ENCODE results near the gene SLC25A38.
"Not testable (repeated sequence)": the region's sequence is repeated elsewhere in the genome, so short reads cannot be mapped to it uniquely, and the experiment has no call there.

The SLC25A38 gene

GRCh38 chr3:39346785-39347585 lies 36.2 kb upstream of the SLC25A38 start:
- no peak overlapping the region for H2AFZ ChIP-seq
- TF ChIP-seq CTCF (IDR thresholded peaks at IDR 0.05), result no peak
- no peaks in the 10 kb centered on the region for H3K79me2 ChIP-seq
- no peaks in the 10 kb centered on the region for H3K27me3 ChIP-seq (ENCODE audit: control insufficient read depth, insufficient read depth, low read length)
- H3K9me3 ChIP-seq (ENCODE audit: control insufficient read depth, low read length), result no peaks in the 10 kb centered on the region
- no peaks in the 10 kb centered on the region for H3K4me1 ChIP-seq
- no peak overlapping the region for H3K4me3 ChIP-seq (ENCODE audit: low read depth, low read length)
- no peak overlapping the region for H3K27ac ChIP-seq
- no peak overlapping the region for H3K4me2 ChIP-seq (ENCODE audit: low read length)
- no peaks in the 10 kb centered on the region for H3K36me3 ChIP-seq (ENCODE audit: control insufficient read depth, insufficient read depth, low read length)
- H3K9ac ChIP-seq, result no peak overlapping the region

DNA sequence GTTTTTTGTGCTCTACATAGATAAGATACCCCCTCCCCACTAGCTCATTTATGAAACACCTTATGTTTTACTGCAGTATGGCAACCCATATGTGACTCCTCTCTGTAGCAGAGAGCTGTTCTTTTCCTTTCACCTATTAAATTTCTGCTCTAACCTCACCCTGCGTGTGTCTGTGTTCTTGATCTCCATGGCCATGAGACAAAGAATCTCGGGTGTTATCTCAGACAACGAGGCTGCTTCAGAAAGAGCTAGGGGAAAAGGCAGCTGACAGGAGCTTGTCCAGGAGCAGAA lies 35.6 kb upstream of the SLC25A38 start:
- Histone ChIP-seq H3K36me3 (ENCODE audit: control insufficient read depth, insufficient read depth, low read length) (no peaks in the 10 kb centered on the region), H3K27me3 (ENCODE audit: control insufficient read depth, insufficient read depth, low read length) (no peaks in the 10 kb centered on the region), H3K27ac (no peak overlapping the region), H2AFZ (no peak overlapping the region), H3K79me2 (no peaks in the 10 kb centered on the region), H3K4me1 (no peaks in the 10 kb centered on the region), H3K4me3 (ENCODE audit: low read depth, low read length) (no peak overlapping the region), H3K9me3 (ENCODE audit: control insufficient read depth, low read length) (no peaks in the 10 kb centered on the region), H3K9ac (no peak overlapping the region), H3K4me2 (ENCODE audit: low read length) (no peak overlapping the region)
- TF ChIP-seq CTCF (IDR thresholded peaks at IDR 0.05), result no peak

DNA sequence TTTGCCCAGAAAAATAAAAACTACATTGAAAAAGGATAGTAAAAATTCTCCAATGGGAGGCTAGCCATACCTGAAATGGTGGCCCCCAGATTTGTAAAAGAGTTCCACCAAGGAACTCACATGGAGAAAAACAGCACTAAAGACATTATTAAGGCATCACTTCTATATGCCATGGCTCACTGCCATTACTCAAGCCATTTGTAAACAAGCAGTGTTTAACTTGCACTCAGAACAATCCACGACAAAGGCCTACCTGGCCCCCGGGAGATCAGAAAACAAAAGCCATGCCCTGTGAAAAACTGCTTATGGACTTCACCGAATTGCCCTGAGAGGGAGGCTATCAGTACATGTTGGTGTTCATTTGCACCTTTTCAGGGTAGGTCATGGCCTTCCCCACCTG lies 34.1 kb upstream of the SLC25A38 start:
- H3K9ac ChIP-seq, result no peak overlapping the region
- H2AFZ ChIP-seq, result no peak overlapping the region
- no peak overlapping the region for H3K4me3 ChIP-seq (ENCODE audit: low read depth, low read length)
- no peak for TF ChIP-seq CTCF (IDR thresholded peaks at IDR 0.05)
- no peaks in the 10 kb centered on the region for H3K27me3 ChIP-seq (ENCODE audit: control insufficient read depth, insufficient read depth, low read length)
- no peak overlapping the region for H3K4me2 ChIP-seq (ENCODE audit: low read length)
- no peaks in the 10 kb centered on the region for H3K36me3 ChIP-seq (ENCODE audit: control insufficient read depth, insufficient read depth, low read length)
- H3K79me2 ChIP-seq, result no peaks in the 10 kb centered on the region
- H3K27ac ChIP-seq, result no peak overlapping the region
- H3K9me3 ChIP-seq (ENCODE audit: control insufficient read depth, low read length), result no peaks in the 10 kb centered on the region
- H3K4me1 ChIP-seq, result no peaks in the 10 kb centered on the region

GRCh38 chr3:39350714-39351113 lies 32.5 kb upstream of the SLC25A38 start:
- no peak overlapping the region for H3K4me2 ChIP-seq (ENCODE audit: low read length)
- TF ChIP-seq CTCF (IDR thresholded peaks at IDR 0.05), result no peak
- H3K36me3 ChIP-seq (ENCODE audit: control insufficient read depth, insufficient read depth, low read length), result no peaks in the 10 kb centered on the region
- no peaks in the 10 kb centered on the region for H3K9me3 ChIP-seq (ENCODE audit: control insufficient read depth, low read length)
- no peak overlapping the region for H3K9ac ChIP-seq
- H3K27ac ChIP-seq, result no peak overlapping the region
- no peak overlapping the region for H2AFZ ChIP-seq
- no peak overlapping the region for H3K4me3 ChIP-seq (ENCODE audit: low read depth, low read length)
- no peaks in the 10 kb centered on the region for H3K79me2 ChIP-seq
- H3K27me3 ChIP-seq (ENCODE audit: control insufficient read depth, insufficient read depth, low read length), result no peaks in the 10 kb centered on the region
- H3K4me1 ChIP-seq, result no peaks in the 10 kb centered on the region

DNA sequence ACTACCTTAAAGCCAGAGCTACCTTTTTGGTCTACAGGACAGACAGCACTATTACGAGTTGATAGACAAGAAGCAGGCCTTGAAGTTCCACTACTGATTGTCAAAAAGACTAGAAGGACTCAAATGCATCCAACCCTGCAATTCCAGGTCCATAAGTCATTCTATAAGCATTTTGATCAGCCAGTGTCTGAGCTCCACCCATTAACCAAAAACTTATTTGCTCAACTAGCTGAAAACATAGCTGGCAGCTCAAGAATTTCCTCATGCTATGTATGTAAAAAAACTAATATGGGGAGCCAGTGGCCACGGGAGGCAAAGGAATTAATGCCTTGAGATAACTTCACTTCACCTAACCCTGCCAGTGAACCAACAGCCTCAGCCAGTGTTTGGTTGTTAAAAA lies 32.0 kb upstream of the SLC25A38 start:
- H3K36me3 ChIP-seq (ENCODE audit: control insufficient read depth, insufficient read depth, low read length); H3K4me2 ChIP-seq (ENCODE audit: low read length); H3K79me2 ChIP-seq; H3K27ac ChIP-seq; H3K4me1 ChIP-seq; H3K9ac ChIP-seq; H3K9me3 ChIP-seq (ENCODE audit: control insufficient read depth, low read length); H3K4me3 ChIP-seq (ENCODE audit: low read depth, low read length); H2AFZ ChIP-seq; H3K27me3 ChIP-seq (ENCODE audit: control insufficient read depth, insufficient read depth, low read length): not testable (repeated sequence)

GRCh38 chr3:39353168-39353927 lies 29.8 kb upstream of the SLC25A38 start:
- not testable (repeated sequence) for H3K9ac ChIP-seq; H3K4me3 ChIP-seq (ENCODE audit: low read depth, low read length); H3K27ac ChIP-seq; H2AFZ ChIP-seq; H3K27me3 ChIP-seq (ENCODE audit: control insufficient read depth, insufficient read depth, low read length); H3K4me1 ChIP-seq; H3K4me2 ChIP-seq (ENCODE audit: low read length); H3K36me3 ChIP-seq (ENCODE audit: control insufficient read depth, insufficient read depth, low read length); H3K79me2 ChIP-seq; H3K9me3 ChIP-seq (ENCODE audit: control insufficient read depth, low read length)
